Spleen (tissue), 11 donors: ENCODE measurements around the gene CYP2C8. TPM values are rescaled to one million over a fixed set of nuclear protein-coding genes. Genes with fewer than 3 reads are reported as not detected.

Experiments used
- DNase-seq: peaks from one replicate; pipeline ENCODE4 v3.0.0-alpha.2; 2020
- H3K27ac ChIP-seq, 8 donors: fragments of 200-600 bp; sonication (generic) in 7 of 8; 1 replicate in 4 of 8; 2 replicates in 4 of 8; pipeline versions ENCODE4 v1.5.0 to v1.8.0; 2016 to 2021; ENCODE audit warnings: inconsistent platforms in 4 of 8, mild to moderate bottlenecking in 4 of 8, moderate library complexity in 1 of 8
- H3K27me3 ChIP-seq, 7 donors: fragments of 200-600 bp; sonication (generic) in 6 of 7; replicated peaks in 1 of 7; 1 replicate in 4 of 7; 2 replicates in 3 of 7; pipeline versions ENCODE4 v1.5.0 to v1.8.0; 2016 to 2021; ENCODE audit warnings: inconsistent platforms in 3 of 7, mild to moderate bottlenecking in 1 of 7
- H3K36me3 ChIP-seq, 6 donors: fragments of 200-600 bp; sonication (generic) in 5 of 6; 1 replicate in 4 of 6; 2 replicates in 2 of 6; pipeline versions ENCODE4 v1.5.0 to v1.8.0; 2016 to 2021; ENCODE audit warnings: inconsistent platforms in 2 of 6
- H3K4me1 ChIP-seq, 6 donors: fragments of 200-600 bp; sonication (generic) in 5 of 6; 1 replicate in 3 of 6; 2 replicates in 3 of 6; pipeline versions ENCODE4 v1.5.0 to v1.8.0; 2016 to 2021; ENCODE audit warnings: inconsistent platforms in 3 of 6
- H3K4me3 ChIP-seq, 8 donors: fragments of 200-600 bp; sonication (generic) in 7 of 8; 1 replicate in 4 of 8; 2 replicates in 4 of 8; pipeline versions ENCODE4 v1.5.0 to v1.8.0; 2016 to 2021; ENCODE audit warnings: inconsistent platforms in 4 of 8, mild to moderate bottlenecking in 4 of 8, moderate library complexity in 2 of 8
- H3K9me3 ChIP-seq, 8 donors: fragments of 200-600 bp; sonication (generic) in 7 of 8; 1 replicate in 4 of 8; 2 replicates in 4 of 8; pipeline versions ENCODE4 v1.5.0 to v1.8.0; 2016 to 2021; ENCODE audit warnings: inconsistent platforms in 4 of 8
- CTCF ChIP-seq, 11 experiments: fragments of 200-600 bp in 7 of 11; fragments of 450-650 bp in 4 of 11; sonication (generic) in 4 of 11; IDR thresholded peaks in 8 of 11; conservative IDR thresholded peaks in 3 of 11; 1 replicate in 7 of 11; 2 replicates in 4 of 11; pipeline versions ENCODE4 v1.4.0 to v1.8.0; 2016 to 2021; ENCODE audit warnings: antibody characterized with exemption in 11 of 11, inconsistent platforms in 4 of 11, mild to moderate bottlenecking in 1 of 11
- POLR2A ChIP-seq, 3 donors: fragments of 450-650 bp; IDR thresholded peaks; one replicate each; pipeline ENCODE4 v1.5.1; 2017; ENCODE audit warnings: antibody characterized with exemption in 3 of 3, mild to moderate bottlenecking in 1 of 3
- POLR2AphosphoS5 ChIP-seq, 3 donors: sonication (generic); formaldehyde crosslinking; IDR thresholded peaks; one replicate each; pipeline ENCODE4 v1.5.1; 2017; ENCODE audit warnings: antibody characterized with exemption in 3 of 3
- WGBS, 5 donors: extraction: QIAGEN DNeasy Blood & Tissue Kit in 3 of 5; methylation state at CpG; one replicate each; pipeline versions ENCODE4 v1.1.5 to v1.1.7; 2013 to 2018; 5-methylcytosine and 5-hydroxymethylcytosine counted together
- intact Hi-C: fragments of 100-400 bp; cut with DNase I; formaldehyde crosslinking; loops from one replicate; pipeline ENCODE4 v1.15.0; 2023; ENCODE audit warnings: low total_unique reads
- polyA plus RNA-seq, 3 donors: library from polyadenylated mRNA; stranded (reverse); fragments of 200-250 nt; gene quantifications; one replicate each; pipeline ENCODE4 v1.2.1, GENCODE V29; 2013
- small RNA-seq, 4 donors: library from RNA; depleted of rRNA; stranded (forward); fragments of <200 nt; gene quantifications; one replicate each; pipeline ENCODE3, GENCODE V24; 2016
- total RNA-seq, 7 donors: library from RNA; depleted of rRNA in 3 of 7; stranded (reverse); fragments of >200 nt in 3 of 7; fragmentation: NEBNext Ultra II Directional in 4 of 7; extraction: Animal tissue kit (Norgen Biotek cat#: 25700) in 4 of 7; gene quantifications; one replicate each; pipeline versions ENCODE4 v1.1.0 to v1.2.1, GENCODE V29; 2016 to 2021
- donor health status: healthy with polysubstance abuse.
- donor health status: DM: no; HTN: no; CAD: no; lungs with moderate emphysema.
- donor health status: DM: no; HTN: no; CAD: no.
- donor health status: Bipolar disorder and iron deficiency.
- donor health status: healthy.
- donor health status: DM: no; HTN: no; CAD: no.
- donor health status: DM: yes; HTN: yes; CAD: no.

The CYP2C8 gene
- total and polyA plus RNA-seq, 10 donors, result 0.60 to 1.6 (median 1.0) TPM; not detected in 1

DNA sequence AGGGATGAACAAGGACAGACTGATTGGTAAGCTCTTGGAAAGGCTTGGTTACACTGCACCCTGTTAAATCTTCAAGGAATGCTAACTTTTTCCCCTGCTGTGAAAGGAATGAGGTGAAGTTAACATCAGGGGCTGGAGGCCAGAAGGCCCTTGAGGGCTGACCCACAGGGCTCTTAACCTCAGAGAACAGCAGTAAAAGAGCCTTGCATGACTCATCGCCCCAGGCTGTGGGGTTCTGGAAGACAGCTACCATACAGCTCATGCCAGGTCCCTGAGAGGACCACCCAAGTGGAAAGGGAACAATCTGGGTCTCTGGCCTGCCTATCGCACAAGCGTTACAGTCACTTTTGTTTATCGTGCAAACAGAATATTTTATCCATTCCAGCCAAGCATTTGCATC lies 76.5 kb downstream of the CYP2C8 start:
- DNase-seq, result no peak
- Histone ChIP-seq H3K9me3 (peaks cover 4 to 38% (median 29%) of the 10 kb centered on the region in 8 donors), H3K36me3 (no peaks in the 10 kb centered on the region), H3K4me3 (no peak overlapping the region), H3K27ac (no peak overlapping the region), H3K4me1 (no peaks in the 10 kb centered on the region), H3K27me3 (peaks cover 0 to 3% (median 0%) of the 10 kb centered on the region in 7 donors)
- intact Hi-C loops, result no loop called here
- TF ChIP-seq POLR2A (IDR thresholded peaks at IDR 0.05) (no peak), POLR2AphosphoS5 (IDR thresholded peaks at IDR 0.05) (no peak), CTCF (IDR thresholded peaks at IDR 0.05 in 8 of 11, conservative IDR thresholded peaks at IDR 0.05 in 3 of 11) (no peak)
- WGBS, 5 donors, result 68 to 89% (median 82%) methylated on average over 4 of the region's 4 CpGs

GRCh38 chr10:94991243-94991888 lies 77.9 kb downstream of the CYP2C8 start:
- H3K9me3 ChIP-seq, result peaks cover 4 to 38% (median 29%) of the 10 kb centered on the region in 8 donors
- intact Hi-C loops, result no loop called here
- H3K4me1 ChIP-seq, result no peaks in the 10 kb centered on the region
- no peak overlapping the region for H3K4me3 ChIP-seq
- no peaks in the 10 kb centered on the region for H3K36me3 ChIP-seq
- TF ChIP-seq POLR2AphosphoS5 (IDR thresholded peaks at IDR 0.05), result no peak
- no peak for TF ChIP-seq CTCF (IDR thresholded peaks at IDR 0.05 in 8 of 11, conservative IDR thresholded peaks at IDR 0.05 in 3 of 11)
- no peak for TF ChIP-seq POLR2A (IDR thresholded peaks at IDR 0.05)
- H3K27ac ChIP-seq, result no peak overlapping the region
- 88 to 97% (median 96%) methylated on average over 1 of the region's 1 CpG for WGBS, 5 donors
- no peak for DNase-seq
- H3K27me3 ChIP-seq, result no peaks in the 10 kb centered on the region

GRCh38 chr10:94989192-94989591 lies 80.1 kb downstream of the CYP2C8 start:
- Histone ChIP-seq H3K27ac (no peak overlapping the region), H3K9me3 (peaks cover 4 to 38% (median 29%) of the 10 kb centered on the region in 8 donors), H3K36me3 (no peaks in the 10 kb centered on the region), H3K4me3 (no peak overlapping the region), H3K27me3 (no peaks in the 10 kb centered on the region), H3K4me1 (no peaks in the 10 kb centered on the region)
- intact Hi-C loops, result no loop called here
- no peak for DNase-seq
- TF ChIP-seq CTCF (IDR thresholded peaks at IDR 0.05 in 8 of 11, conservative IDR thresholded peaks at IDR 0.05 in 3 of 11), result no peak
- no peak for TF ChIP-seq POLR2A (IDR thresholded peaks at IDR 0.05)
- no peak for TF ChIP-seq POLR2AphosphoS5 (IDR thresholded peaks at IDR 0.05)

Small RNAs within 50 kb of the gene (small RNA-seq; reads per million reads assigned to genes)
- gene CYP2C60P, result 0 reads per million in 4 donors

Other genes starting within 250 kb of the CYP2C8 start
- gene CYP2C9, start 130.8 kb downstream of the CYP2C8 start, total RNA-seq, result not detected
- not detected for gene CYP2C9, start 130.8 kb downstream of the CYP2C8 start, polyA plus RNA-seq
- gene ACSM6, start 124.7 kb upstream of the CYP2C8 start, total RNA-seq, result not detected
- not detected for gene ACSM6, start 124.7 kb upstream of the CYP2C8 start, polyA plus RNA-seq
- 100 to 1,000 TPM; 101 to 225 (median 176) TPM for gene PDLIM1, start 221.5 kb upstream of the CYP2C8 start, total RNA-seq
- 100 to 1,000 TPM; 159 to 184 (median 160) TPM for gene PDLIM1, start 221.5 kb upstream of the CYP2C8 start, polyA plus RNA-seq